Measurements from ENCODE around the gene UBE2J1. TPM values are rescaled to one million over a fixed set of nuclear protein-coding genes. Genes with fewer than 3 reads are reported as not detected.
A peak's percentile ranks its signal among the peaks of the same experiment; 100 is the strongest.

UBE2J1 gene
- total and polyA plus RNA-seq, 10 of the 15 experiments (the other 5 are each of a cell fraction or from before 2014, with no cell fraction given) = 48.7 to 131 (median 90.0) TPM

- TF ChIP-seq NR2C2 (IDR thresholded peaks at IDR 0.05; ENCODE audit: borderline replicate concordance, control insufficient read depth, insufficient read length, low read depth) (no peak), TCF3 (IDR thresholded peaks at IDR 0.05; ENCODE audit: borderline replicate concordance, insufficient read depth, low read depth, low read length) (no peak), TBL1XR1 (IDR thresholded peaks at IDR 0.05; ENCODE audit: low read depth, low read length) (no peak), SUPT20H (IDR thresholded peaks at IDR 0.05; ENCODE audit: borderline replicate concordance, control insufficient read depth, low read depth, low read length) (no peak), WRNIP1 (IDR thresholded peaks at IDR 0.05; ENCODE audit: borderline replicate concordance, low read depth, low read length) (no peak)
- TF ChIP-seq, protein P1, sequence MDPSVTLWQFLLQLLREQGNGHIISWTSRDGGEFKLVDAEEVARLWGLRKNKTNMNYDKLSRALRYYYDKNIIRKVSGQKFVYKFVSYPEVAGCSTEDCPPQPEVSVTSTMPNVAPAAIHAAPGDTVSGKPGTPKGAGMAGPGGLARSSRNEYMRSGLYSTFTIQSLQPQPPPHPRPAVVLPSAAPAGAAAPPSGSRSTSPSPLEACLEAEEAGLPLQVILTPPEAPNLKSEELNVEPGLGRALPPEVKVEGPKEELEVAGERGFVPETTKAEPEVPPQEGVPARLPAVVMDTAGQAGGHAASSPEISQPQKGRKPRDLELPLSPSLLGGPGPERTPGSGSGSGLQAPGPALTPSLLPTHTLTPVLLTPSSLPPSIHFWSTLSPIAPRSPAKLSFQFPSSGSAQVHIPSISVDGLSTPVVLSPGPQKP (IDR thresholded peaks at IDR 0.05; ENCODE audit: low read depth, low read length) = no peak
Measured at GRCh38 chr6:89353118-89353556, 615 bp upstream of the UBE2J1 start (continued).

DNA sequence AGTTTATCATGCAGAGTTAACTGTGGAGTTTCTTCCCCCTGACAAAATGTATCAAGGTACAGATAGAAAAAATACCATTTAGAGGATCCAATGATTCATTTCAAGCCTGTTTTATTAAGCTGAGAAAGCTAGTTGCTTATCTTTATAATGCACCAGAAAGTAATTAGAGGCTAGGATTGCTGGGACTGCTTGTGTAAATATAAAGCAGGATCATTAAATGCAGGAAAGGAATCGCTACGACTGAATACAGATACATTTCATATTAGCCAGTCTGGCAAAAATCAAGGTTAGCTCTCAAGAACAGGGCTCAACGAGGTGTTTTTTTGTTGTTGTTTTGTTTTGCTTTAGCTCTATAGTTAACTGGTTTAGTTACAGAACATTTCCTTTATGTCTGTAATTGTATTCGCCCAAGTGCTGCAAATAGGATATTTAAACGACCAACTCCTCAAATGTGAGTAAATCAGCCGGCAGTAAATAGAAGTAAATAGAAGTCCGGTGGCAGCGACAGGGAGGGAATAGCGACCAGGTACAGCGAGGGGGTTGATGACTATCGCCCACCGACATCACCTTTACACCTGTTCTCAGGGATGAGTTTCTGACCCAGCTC lies 748 bp downstream of the UBE2J1 start:
- peak overlapping the region; percentile 97 for H3K27ac ChIP-seq (ENCODE audit: control insufficient read depth, insufficient read depth)
- H2AFZ ChIP-seq (ENCODE audit: control insufficient read depth, low read depth, low read length) = 0 out of 2 replicates have a peak overlapping the region, but pooled peaks have one; percentile 45
- H3K4me2 ChIP-seq (ENCODE audit: control insufficient read depth, insufficient read depth) = peak overlapping the region; percentile 95
- H3K79me2 ChIP-seq (ENCODE audit: control insufficient read depth, insufficient read depth, low read length) = peaks cover 83% of the 10 kb centered on the region
- CTCF ChIA-PET = interaction anchor here (1.1 to 17.0 kb wide), 5 partner anchors 13 to 70 kb away, joined by 3 to 260 read pairs (median 7); no protein-coding TSS in a partner anchor
- intact Hi-C loops (cut with micrococcal nuclease; ENCODE audit: unreplicated experiment) = loop anchor here (2.0 to 10.0 kb wide), 5 partner anchors 53 to 463 kb away; partner anchors contain the start of genes MDN1 and PM20D2
- ATAC-seq (no peak), FAIRE-seq (no peak), DNase-seq (ENCODE audit: low read depth, low spot score) (no peak)
- 2% methylated on average over 12 of the region's 12 CpGs for WGBS (ENCODE audit: insufficient coverage, insufficient replicate concordance, low lambda C conversion rate, missing lambda C conversion rate)
- peak overlapping the region; percentile 98 for H3K4me3 ChIP-seq
- in situ Hi-C loops (cut with MboI) = no loop called here
- H3K9me3 ChIP-seq (replicated peaks; ENCODE audit: control insufficient read depth, insufficient read depth, low read length) = no peaks in the 10 kb centered on the region; the same call in 2 of the 3 replicates
- H3K27me3 ChIP-seq (replicated peaks in 1 of 2; ENCODE audit: control insufficient read depth in 2 of 2, insufficient read depth in 2 of 2, low read length in 1 of 2) = no peaks in the 10 kb centered on the region
- peaks cover 0 to 5% of the 10 kb centered on the region in 2 experiments; a peak in 1 of 4 replicates for H3K36me3 ChIP-seq (ENCODE audit: control insufficient read depth in 2 of 2, insufficient read depth in 2 of 2, low read length in 1 of 2)
- TF ChIP-seq ZBED1 (IDR thresholded peaks at IDR 0.05; ENCODE audit: borderline replicate concordance) = peak; percentile 12; the same call in 1 of the 2 replicates
- TF ChIP-seq ATF7 (IDR thresholded peaks at IDR 0.05; ENCODE audit: low read depth) = 0 out of 2 replicates have a peak, but pooled peaks have one; percentile 12
- TF ChIP-seq, protein P2, sequence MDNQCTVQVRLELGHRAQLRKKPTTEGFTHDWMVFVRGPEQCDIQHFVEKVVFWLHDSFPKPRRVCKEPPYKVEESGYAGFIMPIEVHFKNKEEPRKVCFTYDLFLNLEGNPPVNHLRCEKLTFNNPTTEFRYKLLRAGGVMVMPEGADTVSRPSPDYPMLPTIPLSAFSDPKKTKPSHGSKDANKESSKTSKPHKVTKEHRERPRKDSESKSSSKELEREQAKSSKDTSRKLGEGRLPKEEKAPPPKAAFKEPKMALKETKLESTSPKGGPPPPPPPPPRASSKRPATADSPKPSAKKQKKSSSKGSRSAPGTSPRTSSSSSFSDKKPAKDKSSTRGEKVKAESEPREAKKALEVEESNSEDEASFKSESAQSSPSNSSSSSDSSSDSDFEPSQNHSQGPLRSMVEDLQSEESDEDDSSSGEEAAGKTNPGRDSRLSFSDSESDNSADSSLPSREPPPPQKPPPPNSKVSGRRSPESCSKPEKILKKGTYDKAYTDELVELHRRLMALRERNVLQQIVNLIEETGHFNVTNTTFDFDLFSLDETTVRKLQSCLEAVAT (IDR thresholded peaks at IDR 0.05) = peak; percentile 57; the same call in 1 of the 2 replicates
- 0 out of 2 replicates have a peak, but pooled peaks have one; percentile 30 for TF ChIP-seq NBN (IDR thresholded peaks at IDR 0.05)
- TF ChIP-seq ATF2 (IDR thresholded peaks at IDR 0.05; ENCODE audit: low read length) = no peak
- no peak for TF ChIP-seq FOXK2 (IDR thresholded peaks at IDR 0.05)
- TF ChIP-seq TAF1 (IDR thresholded peaks at IDR 0.05; ENCODE audit: borderline replicate concordance, low read depth, low read length) = no peak
- TF ChIP-seq HDGF (IDR thresholded peaks at IDR 0.05) = 0 out of 2 replicates have a peak, but pooled peaks have one; percentile 62
- TF ChIP-seq EP300 (IDR thresholded peaks at IDR 0.05; ENCODE audit: borderline replicate concordance in 1 of 2, control insufficient read depth in 1 of 2, low read depth in 2 of 2, low read length in 2 of 2) = no peak
- TF ChIP-seq SIN3A (IDR thresholded peaks at IDR 0.05; ENCODE audit: low read depth, low read length) = no peak
- no peaks in the 10 kb centered on the region; the same call in none of the 2 replicates for H4K20me1 ChIP-seq (ENCODE audit: control insufficient read depth, insufficient read depth)
- peak overlapping the region; percentile 99 for H3K9ac ChIP-seq (ENCODE audit: control insufficient read depth, insufficient read depth, low read length)
- BruUV-seq (replicated peaks) = TSS peak; percentile 63
- peaks cover 46% of the 10 kb centered on the region for H3K4me1 ChIP-seq (ENCODE audit: control insufficient read depth, insufficient read depth, low read length)
- RAD21 ChIA-PET (ENCODE audit: unreplicated experiment) = interaction anchor here (0.6 to 12.7 kb wide), 8 partner anchors 10 to 369 kb away, joined by 3 to 187 read pairs (median 8); partner anchors contain the start of gene PNRC1
- SMC1A ChIA-PET (ENCODE audit: uncharacterized antibody, unreplicated experiment) = interaction anchor here (1.0 to 12.6 kb wide), 7 partner anchors 10 to 272 kb away, joined by 3 to 252 read pairs (median 18); partner anchors contain the start of gene PNRC1
- POLR2A ChIA-PET = interaction anchor here (0.5 to 5.9 kb wide), 12 partner anchors 8 to 1763 kb away, joined by 3 to 51 read pairs (median 6); partner anchors contain the start of genes LYRM2 and PNRC1
